Measurements from ENCODE around the gene CENPX.

DNA sequence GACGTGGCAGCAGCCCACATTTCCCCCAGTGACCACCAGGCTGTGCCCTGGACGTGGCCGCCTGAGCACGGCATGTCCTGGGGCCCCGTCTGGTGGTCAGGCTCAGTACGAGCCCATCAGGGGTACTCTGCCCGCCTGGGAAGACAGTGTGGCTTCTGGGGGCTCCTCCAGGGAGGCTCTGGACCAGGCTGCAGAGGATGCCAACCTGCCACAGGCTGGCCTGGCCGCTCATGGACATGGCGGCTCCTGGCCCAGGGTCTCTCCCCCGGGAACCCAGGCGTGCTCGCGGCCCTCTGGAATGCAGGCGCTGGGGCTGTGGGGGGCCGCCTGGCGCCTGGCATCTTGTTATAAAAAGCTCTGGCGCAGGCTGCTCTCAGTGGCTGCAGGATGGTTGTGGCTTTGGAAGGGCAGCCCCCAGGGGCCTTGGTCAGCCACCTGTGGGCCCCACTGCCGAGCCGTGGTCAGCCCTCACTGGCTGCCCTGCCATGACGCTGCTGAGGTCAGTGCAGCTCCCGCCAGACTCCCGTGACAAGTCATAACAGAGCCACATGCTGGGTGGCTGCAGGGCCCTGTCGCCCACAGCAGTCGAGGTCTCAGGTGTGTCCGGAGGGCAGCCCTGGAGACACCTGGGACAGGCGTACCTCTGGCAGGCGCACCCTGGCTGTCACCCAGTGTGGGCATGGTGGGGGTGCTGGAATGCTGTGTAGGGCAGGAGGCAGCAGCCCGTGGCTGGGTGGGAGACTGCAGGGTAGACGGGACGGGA, 15.0 kb downstream of the CENPX start:
- TF ChIP-seq, protein P1, sequence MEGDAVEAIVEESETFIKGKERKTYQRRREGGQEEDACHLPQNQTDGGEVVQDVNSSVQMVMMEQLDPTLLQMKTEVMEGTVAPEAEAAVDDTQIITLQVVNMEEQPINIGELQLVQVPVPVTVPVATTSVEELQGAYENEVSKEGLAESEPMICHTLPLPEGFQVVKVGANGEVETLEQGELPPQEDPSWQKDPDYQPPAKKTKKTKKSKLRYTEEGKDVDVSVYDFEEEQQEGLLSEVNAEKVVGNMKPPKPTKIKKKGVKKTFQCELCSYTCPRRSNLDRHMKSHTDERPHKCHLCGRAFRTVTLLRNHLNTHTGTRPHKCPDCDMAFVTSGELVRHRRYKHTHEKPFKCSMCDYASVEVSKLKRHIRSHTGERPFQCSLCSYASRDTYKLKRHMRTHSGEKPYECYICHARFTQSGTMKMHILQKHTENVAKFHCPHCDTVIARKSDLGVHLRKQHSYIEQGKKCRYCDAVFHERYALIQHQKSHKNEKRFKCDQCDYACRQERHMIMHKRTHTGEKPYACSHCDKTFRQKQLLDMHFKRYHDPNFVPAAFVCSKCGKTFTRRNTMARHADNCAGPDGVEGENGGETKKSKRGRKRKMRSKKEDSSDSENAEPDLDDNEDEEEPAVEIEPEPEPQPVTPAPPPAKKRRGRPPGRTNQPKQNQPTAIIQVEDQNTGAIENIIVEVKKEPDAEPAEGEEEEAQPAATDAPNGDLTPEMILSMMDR (IDR thresholded peaks at IDR 0.05) = no peak
- TF ChIP-seq POLR2A (IDR thresholded peaks at IDR 0.05) = no peak
- no peak for TF ChIP-seq EP300 (IDR thresholded peaks at IDR 0.05; ENCODE audit: low read depth)

Data from transverse colon (tissue), 3 donors.